Vagina (tissue), 2 donors: ENCODE results near the gene SKIDA1. TPM values are rescaled to one million over a fixed set of nuclear protein-coding genes. Genes with fewer than 3 reads are reported as not detected.
"Not testable (repeated sequence)": the region's sequence is repeated elsewhere in the genome, so short reads cannot be mapped to it uniquely, and the experiment has no call there.

Experiments
- DNase-seq, 2 donors: peaks; one replicate each; pipeline ENCODE4 v3.0.0-alpha.2; 2017; ENCODE audit errors: extremely low spot score in 2 of 2
- H3K27ac ChIP-seq: fragments of 200-600 bp; sonication (generic); one replicate; pipeline ENCODE4 v1.5.1; 2019
- H3K27me3 ChIP-seq: fragments of 200-600 bp; sonication (generic); one replicate; pipeline ENCODE4 v1.5.1; 2019
- H3K36me3 ChIP-seq, 2 donors: fragments of 200-600 bp; sonication (generic); one replicate each; pipeline ENCODE4 v1.5.1; 2017 to 2019
- H3K4me1 ChIP-seq: fragments of 200-600 bp; sonication (generic); one replicate; pipeline ENCODE4 v1.5.1; 2019
- H3K4me3 ChIP-seq, 2 donors: fragments of 200-600 bp; sonication (generic); 1 replicate in 1 of 2; 2 replicates in 1 of 2; pipeline ENCODE4 v1.5.1; 2016 to 2019
- H3K9me3 ChIP-seq: fragments of 200-600 bp; sonication (generic); one replicate; pipeline ENCODE4 v1.5.1; 2019
- POLR2A ChIP-seq, 2 donors: fragments of 450-650 bp; IDR thresholded peaks; one replicate each; pipeline ENCODE4 v1.6.1; 2017; ENCODE audit warnings: antibody characterized with exemption in 2 of 2, mild to moderate bottlenecking in 2 of 2, moderate library complexity in 2 of 2
- POLR2AphosphoS5 ChIP-seq, 2 donors: sonication (generic); formaldehyde crosslinking; IDR thresholded peaks; one replicate each; pipeline ENCODE4 v1.9.0; 2017; ENCODE audit warnings: antibody characterized with exemption in 2 of 2, mild to moderate bottlenecking in 2 of 2, low read depth in 1 of 2; ENCODE audit not compliant: insufficient read depth in 1 of 2
- intact Hi-C: fragments of 100-400 bp; cut with DNase I; formaldehyde crosslinking; loops from one replicate; pipeline ENCODE4 v1.15.1; 2023
- total RNA-seq: library from RNA; depleted of rRNA; stranded (reverse); fragments of >200 nt; gene quantifications from one replicate; pipeline ENCODE4 v1.2.3, GENCODE V29; 2016
- TF ChIP-seq, protein P1 (sequence below), 3 experiments: fragments of 450-650 bp in 2 of 3; fragments of 200-600 bp in 1 of 3; sonication (generic) in 1 of 3; IDR thresholded peaks; one replicate each; pipeline ENCODE4 v1.5.1; 2017 to 2019; ENCODE audit warnings: antibody characterized with exemption in 3 of 3, mild to moderate bottlenecking in 2 of 3, moderate library complexity in 2 of 3

Gene SKIDA1
- total RNA-seq = 2.7 TPM

GRCh38 chr10:21525367-21526187, at the start of gene SKIDA1:
Gene SKIDA1 (minus strand): TSS chr10:21525682. CDS start chr10:21517822, 7,860 bp downstream.
- peak within 1 kb of the TSS; percentile 99 for H3K27ac ChIP-seq
- no peaks in the 10 kb centered on the region for H3K9me3 ChIP-seq
- intact Hi-C loops = no loop called here
- H3K36me3 ChIP-seq = no peaks in the 10 kb centered on the region
- DNase-seq = peak in 1 of 2 donors; percentile 92
- peak within 1 kb of the TSS; percentile 77 to 83 for H3K4me3 ChIP-seq
- TF ChIP-seq POLR2A (IDR thresholded peaks at IDR 0.05) (peak in 1 of 2 donors; percentile 17), POLR2AphosphoS5 (IDR thresholded peaks at IDR 0.05; ENCODE audit: insufficient read depth in 1 of 2, low read depth in 1 of 2) (peak; percentile 64 to 85)
- TF ChIP-seq, protein P1, sequence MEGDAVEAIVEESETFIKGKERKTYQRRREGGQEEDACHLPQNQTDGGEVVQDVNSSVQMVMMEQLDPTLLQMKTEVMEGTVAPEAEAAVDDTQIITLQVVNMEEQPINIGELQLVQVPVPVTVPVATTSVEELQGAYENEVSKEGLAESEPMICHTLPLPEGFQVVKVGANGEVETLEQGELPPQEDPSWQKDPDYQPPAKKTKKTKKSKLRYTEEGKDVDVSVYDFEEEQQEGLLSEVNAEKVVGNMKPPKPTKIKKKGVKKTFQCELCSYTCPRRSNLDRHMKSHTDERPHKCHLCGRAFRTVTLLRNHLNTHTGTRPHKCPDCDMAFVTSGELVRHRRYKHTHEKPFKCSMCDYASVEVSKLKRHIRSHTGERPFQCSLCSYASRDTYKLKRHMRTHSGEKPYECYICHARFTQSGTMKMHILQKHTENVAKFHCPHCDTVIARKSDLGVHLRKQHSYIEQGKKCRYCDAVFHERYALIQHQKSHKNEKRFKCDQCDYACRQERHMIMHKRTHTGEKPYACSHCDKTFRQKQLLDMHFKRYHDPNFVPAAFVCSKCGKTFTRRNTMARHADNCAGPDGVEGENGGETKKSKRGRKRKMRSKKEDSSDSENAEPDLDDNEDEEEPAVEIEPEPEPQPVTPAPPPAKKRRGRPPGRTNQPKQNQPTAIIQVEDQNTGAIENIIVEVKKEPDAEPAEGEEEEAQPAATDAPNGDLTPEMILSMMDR (IDR thresholded peaks at IDR 0.05) = no peak
- no peaks in the 10 kb centered on the region for H3K27me3 ChIP-seq
- H3K4me1 ChIP-seq = peaks cover 41% of the 10 kb centered on the region

DNA sequence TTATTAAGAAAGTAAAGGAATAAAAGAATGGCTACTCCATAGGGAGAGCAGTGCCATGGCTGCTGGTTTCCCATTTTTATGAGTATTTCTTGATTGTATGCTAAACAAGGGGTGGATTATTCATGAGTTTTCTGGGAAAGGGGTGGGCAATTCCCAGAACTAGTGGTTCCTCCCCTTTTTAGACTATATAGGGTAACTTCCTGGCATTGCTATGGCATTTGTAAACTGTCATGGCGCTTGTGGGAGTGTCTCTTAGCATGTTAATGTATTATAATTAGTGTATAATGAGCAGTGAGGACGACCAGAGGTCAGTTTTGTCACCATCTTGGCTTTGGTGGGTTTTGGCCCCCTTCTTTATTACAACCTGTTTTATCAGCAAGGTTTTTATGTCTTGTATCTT, 49.0 kb upstream of the SKIDA1 start:
- intact Hi-C loops, H3K9me3 ChIP-seq, H3K27me3 ChIP-seq, H3K27ac ChIP-seq, H3K4me3 ChIP-seq, DNase-seq, H3K36me3 ChIP-seq: not testable (repeated sequence)
- H3K4me1 ChIP-seq = peaks cover 28% of the 10 kb centered on the region

GRCh38 chr10:21572578-21572977, 47.1 kb upstream of the SKIDA1 start:
- H3K36me3 ChIP-seq = no peaks in the 10 kb centered on the region
- no peak overlapping the region for H3K4me3 ChIP-seq
- no peaks in the 10 kb centered on the region for H3K27me3 ChIP-seq
- TF ChIP-seq POLR2A (IDR thresholded peaks at IDR 0.05) (no peak), POLR2AphosphoS5 (IDR thresholded peaks at IDR 0.05; ENCODE audit: insufficient read depth in 1 of 2, low read depth in 1 of 2) (no peak)
- TF ChIP-seq, protein P1 (IDR thresholded peaks at IDR 0.05) = no peak
- H3K9me3 ChIP-seq = no peaks in the 10 kb centered on the region
- intact Hi-C loops = no loop called here
- no peak overlapping the region for H3K27ac ChIP-seq
- no peak for DNase-seq
- peaks cover 21% of the 10 kb centered on the region for H3K4me1 ChIP-seq

DNA sequence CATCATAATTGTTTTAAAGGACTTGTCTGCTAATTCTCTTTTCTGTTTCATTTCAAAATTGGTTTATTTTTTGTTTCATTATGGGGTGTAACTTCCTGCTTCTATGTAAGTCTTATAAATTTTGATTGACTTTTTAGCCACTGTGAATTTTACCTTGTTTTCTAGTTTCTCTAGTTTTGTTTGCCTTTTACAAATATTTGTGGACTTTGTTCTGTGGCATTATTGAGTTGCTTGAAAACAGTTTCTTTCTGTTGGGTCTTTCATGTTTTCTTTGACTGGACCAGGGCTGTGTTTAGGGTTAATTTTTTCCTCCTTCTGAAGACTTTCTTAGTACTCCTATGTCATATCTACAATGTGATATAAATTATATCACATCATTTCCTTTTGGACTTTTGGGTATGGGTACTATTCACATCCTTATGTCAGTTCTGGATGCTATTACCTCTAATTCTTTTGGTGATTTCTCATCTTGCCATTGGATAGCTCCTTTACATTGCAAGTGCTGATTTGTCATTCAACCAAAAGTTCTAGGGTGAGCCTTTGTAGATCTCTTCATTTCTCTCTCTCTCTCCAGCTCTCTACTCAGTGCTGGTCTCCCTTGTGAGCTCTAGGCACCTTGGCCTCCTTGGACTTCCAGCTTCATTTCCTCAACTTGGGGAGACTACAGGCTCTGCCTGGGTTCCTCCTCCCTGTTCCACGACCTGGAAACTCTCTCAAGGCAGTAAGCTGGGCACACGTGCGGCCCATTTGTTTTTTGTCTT, 45.5 kb upstream of the SKIDA1 start:
- H3K4me1 ChIP-seq = peaks cover 21% of the 10 kb centered on the region
- DNase-seq = no peak
- H3K4me3 ChIP-seq = no peak overlapping the region
- TF ChIP-seq POLR2A (IDR thresholded peaks at IDR 0.05) (no peak), POLR2AphosphoS5 (IDR thresholded peaks at IDR 0.05; ENCODE audit: insufficient read depth in 1 of 2, low read depth in 1 of 2) (no peak)
- TF ChIP-seq, protein P1 (IDR thresholded peaks at IDR 0.05) = no peak
- H3K27ac ChIP-seq = no peak overlapping the region
- H3K27me3 ChIP-seq = no peaks in the 10 kb centered on the region
- H3K9me3 ChIP-seq = no peaks in the 10 kb centered on the region
- H3K36me3 ChIP-seq = peaks cover 0 to 5% of the 10 kb centered on the region in 2 donors
- intact Hi-C loops = no loop called here

- H3K36me3 ChIP-seq, DNase-seq, intact Hi-C loops, H3K27me3 ChIP-seq, H3K4me3 ChIP-seq, H3K27ac ChIP-seq, H3K9me3 ChIP-seq: not testable (repeated sequence)
- peaks cover 33% of the 10 kb centered on the region for H3K4me1 ChIP-seq
Observed at GRCh38 chr10:21558984-21559383, 33.5 kb upstream of the SKIDA1 start.

- DNase-seq = no peak
- Histone ChIP-seq H3K36me3 (peaks cover 0 to 12% of the 10 kb centered on the region in 2 donors), H3K9me3 (no peaks in the 10 kb centered on the region), H3K27me3 (no peaks in the 10 kb centered on the region), H3K4me1 (peaks cover 19% of the 10 kb centered on the region), H3K4me3 (no peak overlapping the region), H3K27ac (no peak overlapping the region)
- intact Hi-C loops = no loop called here
- TF ChIP-seq POLR2A (IDR thresholded peaks at IDR 0.05) (no peak), POLR2AphosphoS5 (IDR thresholded peaks at IDR 0.05; ENCODE audit: insufficient read depth in 1 of 2, low read depth in 1 of 2) (no peak)
- TF ChIP-seq, protein P1 (IDR thresholded peaks at IDR 0.05) = no peak
Observed at GRCh38 chr10:21556527-21556926, 31.0 kb upstream of the SKIDA1 start.
